Central memory CD8-positive, alpha-beta T cell (primary cell): ENCODE results near the gene MLIP.
"Not testable (repeated sequence)": the region's sequence is repeated elsewhere in the genome, so short reads cannot be mapped to it uniquely, and the experiment has no call there.

Experiments used
- ATAC-seq: fragments of 150-1000 bp; cut with Tn5 transposase; replicated peaks from 2 replicates; pipeline ENCODE4 v1.10.0; 2022; ENCODE audit warnings: mild to moderate bottlenecking, moderate FRiP score, moderate number of reproducible peaks; ENCODE audit not compliant: poor library complexity, severe bottlenecking; ENCODE audit errors: extremely low read depth
- DNase-seq, 2 donors: peaks; one replicate each; pipeline ENCODE4 v3.0.0; 2021; ENCODE audit warnings: low spot score in 2 of 2
- H3K27ac Mint-ChIP-seq: one replicate; pipeline ENCODE4 v1.8.0; 2022; ENCODE audit warnings: low read depth, mild to moderate bottlenecking, moderate library complexity, mixed read lengths
- H3K27me3 Mint-ChIP-seq: one replicate; pipeline ENCODE4 v1.8.0; 2022; ENCODE audit warnings: mixed read lengths
- H3K36me3 Mint-ChIP-seq: one replicate; pipeline ENCODE4 v1.8.0; 2022; ENCODE audit warnings: mild to moderate bottlenecking, moderate library complexity, mixed read lengths; ENCODE audit not compliant: insufficient read depth
- H3K4me1 Mint-ChIP-seq: one replicate; pipeline ENCODE4 v1.8.0; 2022; ENCODE audit warnings: mixed read lengths
- H3K4me3 Mint-ChIP-seq: one replicate; pipeline ENCODE4 v1.8.0; 2022; ENCODE audit warnings: mild to moderate bottlenecking, moderate library complexity, mixed read lengths
- H3K9me3 Mint-ChIP-seq: one replicate; pipeline ENCODE4 v1.8.0; 2022; ENCODE audit warnings: mixed read lengths

MLIP gene, protein sequence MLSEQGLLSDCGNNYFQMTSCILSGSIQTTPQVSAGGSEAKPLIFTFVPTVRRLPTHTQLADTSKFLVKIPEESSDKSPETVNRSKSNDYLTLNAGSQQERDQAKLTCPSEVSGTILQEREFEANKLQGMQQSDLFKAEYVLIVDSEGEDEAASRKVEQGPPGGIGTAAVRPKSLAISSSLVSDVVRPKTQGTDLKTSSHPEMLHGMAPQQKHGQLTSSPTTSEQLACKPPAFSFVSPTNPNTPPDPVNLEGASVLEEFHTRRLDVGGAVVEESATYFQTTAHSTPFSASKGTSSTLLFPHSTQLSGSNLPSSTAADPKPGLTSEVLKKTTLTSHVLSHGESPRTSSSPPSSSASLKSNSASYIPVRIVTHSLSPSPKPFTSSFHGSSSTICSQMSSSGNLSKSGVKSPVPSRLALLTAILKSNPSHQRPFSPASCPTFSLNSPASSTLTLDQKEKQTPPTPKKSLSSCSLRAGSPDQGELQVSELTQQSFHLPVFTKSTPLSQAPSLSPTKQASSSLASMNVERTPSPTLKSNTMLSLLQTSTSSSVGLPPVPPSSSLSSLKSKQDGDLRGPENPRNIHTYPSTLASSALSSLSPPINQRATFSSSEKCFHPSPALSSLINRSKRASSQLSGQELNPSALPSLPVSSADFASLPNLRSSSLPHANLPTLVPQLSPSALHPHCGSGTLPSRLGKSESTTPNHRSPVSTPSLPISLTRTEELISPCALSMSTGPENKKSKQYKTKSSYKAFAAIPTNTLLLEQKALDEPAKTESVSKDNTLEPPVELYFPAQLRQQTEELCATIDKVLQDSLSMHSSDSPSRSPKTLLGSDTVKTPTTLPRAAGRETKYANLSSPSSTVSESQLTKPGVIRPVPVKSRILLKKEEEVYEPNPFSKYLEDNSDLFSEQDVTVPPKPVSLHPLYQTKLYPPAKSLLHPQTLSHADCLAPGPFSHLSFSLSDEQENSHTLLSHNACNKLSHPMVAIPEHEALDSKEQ

DNA sequence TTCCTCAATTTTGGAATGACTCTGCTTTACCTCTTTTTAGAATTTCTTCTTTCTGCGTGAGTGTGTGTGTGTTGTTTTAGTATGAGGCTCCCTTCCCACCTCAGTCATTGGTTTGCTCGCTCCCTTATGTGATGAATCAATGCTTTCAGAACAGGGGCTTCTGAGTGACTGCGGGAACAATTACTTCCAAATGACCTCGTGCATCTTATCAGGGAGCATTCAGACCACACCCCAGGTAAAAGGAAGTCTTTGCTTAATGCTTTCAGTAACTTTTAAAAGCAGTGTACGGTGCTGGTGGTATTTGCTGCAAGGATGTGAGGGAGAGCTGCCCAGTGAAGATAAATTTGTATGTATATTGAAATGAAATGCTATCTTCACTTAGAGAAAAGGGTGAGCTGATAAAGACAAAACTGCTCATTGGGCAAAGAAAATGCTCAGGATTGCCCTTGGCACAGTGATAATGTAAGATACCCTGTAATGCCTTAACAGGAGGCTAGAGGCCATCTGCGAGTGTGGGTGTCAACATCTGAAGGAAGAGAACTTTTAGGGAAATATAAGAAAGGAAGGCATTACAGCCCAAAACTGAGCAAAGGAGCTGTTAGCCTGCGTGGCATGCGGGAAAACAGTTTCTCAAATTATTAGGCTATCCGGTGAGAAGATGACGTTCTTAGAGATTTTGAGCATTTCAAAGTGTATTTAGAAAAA, at the start of gene MLIP:
TSS of gene MLIP (plus strand) at position 103 of the 705 bp plus-strand sequence. CDS start at position 140, 37 bp downstream.
- Mint-ChIP-seq H3K9me3 (peaks cover 25% of the 10 kb centered on the region), H3K27ac (no peak within 1 kb of the TSS), H3K4me1 (no peaks in the 10 kb centered on the region), H3K27me3 (no peaks in the 10 kb centered on the region), H3K4me3 (no peak within 1 kb of the TSS), H3K36me3 (no peaks in the 10 kb centered on the region)
- DNase-seq: no peak
- no peak for ATAC-seq

DNA sequence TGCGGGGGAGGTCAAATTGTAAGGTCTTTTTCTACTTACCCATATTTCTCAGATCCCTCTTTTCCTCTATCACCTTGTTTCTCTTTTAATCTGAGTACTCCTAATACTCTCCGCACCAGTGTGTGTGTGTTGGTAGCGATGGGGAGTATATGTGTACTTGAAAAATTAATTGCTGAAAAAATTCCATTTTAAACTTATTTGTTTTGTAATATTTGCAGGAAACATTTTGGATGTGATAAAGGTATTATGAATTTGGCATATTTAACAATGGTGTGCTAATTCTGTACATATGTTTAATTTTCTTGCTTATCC, 48.1 kb upstream of the MLIP start:
- no peaks in the 10 kb centered on the region for H3K9me3 Mint-ChIP-seq
- H3K4me1 Mint-ChIP-seq: no peaks in the 10 kb centered on the region
- DNase-seq: no peak
- H3K36me3 Mint-ChIP-seq: no peaks in the 10 kb centered on the region
- H3K27ac Mint-ChIP-seq: no peak overlapping the region
- H3K27me3 Mint-ChIP-seq: no peaks in the 10 kb centered on the region
- ATAC-seq: no peak
- no peak overlapping the region for H3K4me3 Mint-ChIP-seq

DNA sequence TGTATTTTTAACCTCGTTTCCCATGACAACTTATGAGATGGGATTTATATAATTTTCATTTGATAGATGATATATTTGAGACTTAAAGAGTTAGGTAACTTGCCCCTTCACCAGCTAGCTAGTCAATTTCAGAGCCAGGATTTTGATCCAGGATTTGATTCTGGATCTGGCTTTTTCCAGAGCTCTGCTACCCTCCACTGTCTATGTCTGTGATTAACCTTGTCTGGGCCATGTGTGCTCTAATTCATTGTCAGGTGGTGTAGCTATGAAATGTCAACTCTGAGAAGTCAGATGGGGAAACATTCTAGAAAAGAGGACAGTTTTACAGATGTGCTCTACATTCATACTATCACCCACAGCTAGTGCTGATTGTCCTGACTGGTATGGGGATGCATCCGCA, 42.5 kb upstream of the MLIP start:
- DNase-seq (no peak), ATAC-seq (no peak)
- Mint-ChIP-seq H3K4me3 (no peak overlapping the region), H3K36me3 (no peaks in the 10 kb centered on the region), H3K27ac (no peak overlapping the region), H3K4me1 (no peaks in the 10 kb centered on the region), H3K27me3 (no peaks in the 10 kb centered on the region), H3K9me3 (no peaks in the 10 kb centered on the region)

DNA sequence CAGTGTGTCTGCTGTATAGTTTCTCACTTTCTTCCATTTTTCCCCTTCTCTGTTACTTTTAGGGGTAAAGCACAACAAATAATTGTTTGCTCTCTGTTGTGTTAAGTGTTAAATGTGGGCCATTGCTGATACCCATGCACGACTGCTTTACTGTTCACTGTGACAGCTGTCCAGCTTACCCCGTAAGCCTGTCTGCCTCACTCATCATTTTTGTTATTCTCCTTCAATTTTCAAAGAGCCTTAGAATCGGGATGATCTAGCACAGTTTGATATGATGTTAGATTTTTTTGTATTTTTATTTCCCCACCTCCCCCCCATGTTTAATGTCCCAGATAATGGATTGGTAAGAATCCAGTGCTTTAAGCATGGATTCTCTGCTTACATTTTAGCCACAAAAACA, 41.2 kb upstream of the MLIP start:
- no peaks in the 10 kb centered on the region for H3K36me3 Mint-ChIP-seq
- H3K4me1 Mint-ChIP-seq: no peaks in the 10 kb centered on the region
- H3K27ac Mint-ChIP-seq: no peak overlapping the region
- H3K4me3 Mint-ChIP-seq: no peak overlapping the region
- DNase-seq (no peak), ATAC-seq (no peak)
- H3K9me3 Mint-ChIP-seq: no peaks in the 10 kb centered on the region
- H3K27me3 Mint-ChIP-seq: no peaks in the 10 kb centered on the region

DNA sequence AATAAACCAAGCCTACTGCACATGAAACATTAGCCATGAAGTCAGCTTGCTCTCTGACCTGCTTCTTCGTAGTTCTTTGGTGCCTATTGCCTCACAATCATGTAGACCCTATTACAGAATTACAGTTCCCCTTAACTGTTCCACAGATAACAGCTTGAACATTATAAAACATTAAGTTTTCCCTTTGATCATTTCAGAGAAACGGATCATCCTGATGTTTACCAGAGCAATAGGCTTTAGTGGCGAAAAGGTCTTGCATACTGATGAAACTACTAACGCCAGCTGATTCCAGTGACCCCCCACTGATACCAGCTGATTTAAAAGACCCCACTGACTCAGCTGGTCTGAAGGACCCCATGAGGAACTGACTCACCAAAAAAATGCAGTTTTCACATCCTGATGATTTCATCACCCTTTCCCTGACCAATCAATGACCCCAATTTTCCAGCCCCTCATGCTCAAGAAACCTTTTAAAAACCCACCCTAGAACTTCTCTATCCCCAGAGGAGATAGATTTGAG, 39.4 kb upstream of the MLIP start:
- H3K27ac Mint-ChIP-seq: no peak overlapping the region
- H3K36me3 Mint-ChIP-seq: no peaks in the 10 kb centered on the region
- H3K4me1 Mint-ChIP-seq: no peaks in the 10 kb centered on the region
- ATAC-seq (no peak), DNase-seq (no peak)
- H3K27me3 Mint-ChIP-seq: no peaks in the 10 kb centered on the region
- H3K9me3 Mint-ChIP-seq: no peaks in the 10 kb centered on the region
- H3K4me3 Mint-ChIP-seq: no peak overlapping the region

DNA sequence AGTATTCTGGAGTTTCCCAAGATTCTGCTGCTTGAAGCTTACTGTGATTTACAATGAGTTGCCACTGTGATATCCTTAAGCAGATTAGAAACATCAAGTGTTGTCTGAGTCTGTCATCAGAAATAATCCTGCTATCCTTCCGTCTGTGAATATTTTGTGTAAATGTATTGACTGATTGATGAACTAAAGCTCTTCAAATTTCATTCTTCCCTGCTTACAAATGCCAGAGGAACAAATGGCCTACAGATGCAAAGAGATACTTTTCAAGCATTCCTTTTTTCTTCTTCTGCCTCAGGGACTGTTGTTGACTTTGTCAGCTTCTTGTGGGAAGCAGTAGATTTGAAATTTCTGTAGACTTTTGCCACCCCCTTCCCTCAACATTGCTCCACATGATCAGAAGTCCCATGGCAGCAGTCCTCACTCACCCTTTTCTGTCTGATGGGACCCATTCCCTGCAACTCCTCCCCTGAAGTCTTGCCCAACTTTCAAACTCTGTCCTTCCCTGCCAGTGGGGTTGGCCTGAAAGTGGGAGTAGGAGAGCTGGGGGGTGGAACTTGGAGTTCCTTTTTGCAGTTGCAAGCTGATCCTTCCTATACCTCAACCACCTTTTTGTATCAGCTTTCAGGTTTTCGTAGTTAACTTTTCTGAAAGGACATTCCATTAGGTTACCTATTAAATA, 38.5 kb upstream of the MLIP start:
- Mint-ChIP-seq H3K36me3 (no peaks in the 10 kb centered on the region), H3K9me3 (no peaks in the 10 kb centered on the region), H3K27ac (no peak overlapping the region), H3K27me3 (no peaks in the 10 kb centered on the region), H3K4me3 (no peak overlapping the region), H3K4me1 (no peaks in the 10 kb centered on the region)
- no peak for DNase-seq
- ATAC-seq: no peak

DNA sequence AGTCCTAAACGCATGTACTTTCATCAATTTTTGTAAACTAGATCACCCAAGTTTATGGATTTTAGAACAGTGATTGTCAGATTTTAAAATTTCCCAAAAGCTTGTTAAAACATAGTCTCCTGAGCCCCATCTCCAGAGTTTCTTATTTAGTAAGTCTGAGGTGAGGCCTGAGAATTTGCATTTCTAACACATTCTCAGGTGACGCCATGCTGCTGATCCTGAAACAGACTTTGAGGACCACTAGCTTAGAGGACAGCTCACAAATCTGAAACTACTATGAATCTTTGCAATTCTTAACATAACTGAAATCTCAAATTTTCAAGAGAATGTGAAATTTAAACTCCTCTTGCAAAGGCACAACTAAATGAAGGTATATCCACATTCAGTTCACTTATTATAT, 37.8 kb upstream of the MLIP start:
- Mint-ChIP-seq H3K27me3 (no peaks in the 10 kb centered on the region), H3K9me3 (no peaks in the 10 kb centered on the region), H3K4me1 (no peaks in the 10 kb centered on the region), H3K36me3 (no peaks in the 10 kb centered on the region), H3K4me3 (no peak overlapping the region), H3K27ac (no peak overlapping the region)
- DNase-seq (no peak), ATAC-seq (no peak)

DNA sequence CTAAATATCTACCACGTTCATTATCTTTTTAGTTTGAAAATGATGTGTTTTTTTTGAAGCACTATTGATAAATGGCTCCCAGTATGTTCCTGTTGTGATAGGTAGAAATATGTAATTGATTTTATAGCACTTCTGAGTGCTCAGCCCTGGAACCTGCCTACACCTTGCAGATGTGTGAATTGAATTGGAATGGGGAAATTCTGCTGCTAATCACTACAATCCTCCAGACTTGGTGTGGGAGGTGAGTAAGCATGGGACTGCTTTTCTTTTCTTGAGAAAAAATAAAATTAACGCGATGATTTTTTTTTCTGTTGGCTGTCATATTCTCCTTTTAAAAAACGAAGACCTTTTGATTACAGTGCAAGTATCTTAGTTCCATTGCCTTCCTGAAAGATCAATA, 37.1 kb upstream of the MLIP start:
- no peaks in the 10 kb centered on the region for H3K27me3 Mint-ChIP-seq
- H3K9me3 Mint-ChIP-seq: no peaks in the 10 kb centered on the region
- DNase-seq: no peak
- H3K36me3 Mint-ChIP-seq: no peaks in the 10 kb centered on the region
- no peak overlapping the region for H3K4me3 Mint-ChIP-seq
- no peak overlapping the region for H3K27ac Mint-ChIP-seq
- ATAC-seq: no peak
- H3K4me1 Mint-ChIP-seq: no peaks in the 10 kb centered on the region

DNA sequence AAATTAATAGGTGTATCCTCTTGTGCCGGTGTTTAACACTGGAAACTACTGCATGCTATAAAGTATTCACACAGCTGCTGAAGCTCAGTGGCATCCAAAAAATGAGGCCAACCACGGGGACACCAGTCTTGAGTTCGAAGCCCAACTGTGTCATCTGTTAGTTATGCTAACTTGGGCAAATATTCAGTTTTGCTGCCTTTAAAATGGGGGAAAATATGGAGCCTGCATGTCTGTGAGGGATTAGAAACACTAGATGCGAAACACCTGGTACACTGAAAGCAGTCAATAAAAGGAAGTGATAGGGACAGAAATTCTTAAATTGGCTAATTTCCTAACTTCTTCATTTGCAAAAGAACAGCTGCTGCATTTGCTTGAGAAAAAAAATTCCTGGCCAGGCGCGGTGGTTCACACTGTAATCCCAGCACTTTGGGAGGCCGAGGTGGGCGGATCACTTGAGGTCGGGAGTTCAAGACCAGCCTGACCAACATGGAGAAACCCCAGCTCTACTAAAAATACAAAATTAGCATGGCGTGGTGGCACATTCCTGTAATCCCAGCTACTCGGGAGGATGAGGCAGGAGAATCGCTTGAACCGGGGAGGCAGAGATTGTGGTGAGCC, 36.6 kb upstream of the MLIP start:
- Mint-ChIP-seq H3K4me3 (no peak overlapping the region), H3K4me1 (no peaks in the 10 kb centered on the region), H3K27me3 (no peaks in the 10 kb centered on the region), H3K27ac (no peak overlapping the region), H3K9me3 (peaks cover 2% of the 10 kb centered on the region), H3K36me3 (no peaks in the 10 kb centered on the region)
- no peak for ATAC-seq
- DNase-seq: no peak

DNA sequence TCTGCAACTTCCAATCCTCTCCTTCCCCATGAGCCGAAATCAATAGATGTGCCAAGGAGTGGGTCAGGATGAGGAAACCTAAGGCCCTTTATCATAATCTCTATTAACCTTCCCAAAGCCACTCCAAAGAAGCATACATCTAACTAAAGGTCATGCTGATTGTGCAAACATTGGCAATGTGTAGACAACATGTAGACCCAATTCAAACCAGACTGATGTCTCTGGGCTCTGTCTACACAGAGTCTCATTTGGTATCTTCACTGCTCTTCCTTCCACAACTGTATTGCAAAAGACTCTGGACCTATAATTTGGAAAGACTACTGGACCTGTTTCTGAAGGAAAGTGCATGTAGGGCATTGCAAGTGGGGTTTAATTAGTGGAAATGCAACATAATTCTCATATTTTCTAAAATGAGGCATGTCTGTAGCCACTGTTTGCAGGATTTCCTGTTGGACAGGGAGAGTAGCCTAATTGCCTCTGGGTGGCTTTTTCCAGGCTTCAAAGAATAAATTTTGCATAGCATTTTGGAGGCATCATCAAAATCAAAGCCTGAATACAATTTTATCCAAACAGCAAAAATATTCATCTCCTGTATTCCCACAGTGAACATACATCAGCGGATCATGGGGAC, 35.0 kb upstream of the MLIP start:
- no peak for DNase-seq
- no peak for ATAC-seq
- Mint-ChIP-seq H3K27ac (no peak overlapping the region), H3K27me3 (no peaks in the 10 kb centered on the region), H3K4me3 (no peak overlapping the region), H3K36me3 (no peaks in the 10 kb centered on the region), H3K9me3 (peaks cover 10% of the 10 kb centered on the region), H3K4me1 (no peaks in the 10 kb centered on the region)

DNA sequence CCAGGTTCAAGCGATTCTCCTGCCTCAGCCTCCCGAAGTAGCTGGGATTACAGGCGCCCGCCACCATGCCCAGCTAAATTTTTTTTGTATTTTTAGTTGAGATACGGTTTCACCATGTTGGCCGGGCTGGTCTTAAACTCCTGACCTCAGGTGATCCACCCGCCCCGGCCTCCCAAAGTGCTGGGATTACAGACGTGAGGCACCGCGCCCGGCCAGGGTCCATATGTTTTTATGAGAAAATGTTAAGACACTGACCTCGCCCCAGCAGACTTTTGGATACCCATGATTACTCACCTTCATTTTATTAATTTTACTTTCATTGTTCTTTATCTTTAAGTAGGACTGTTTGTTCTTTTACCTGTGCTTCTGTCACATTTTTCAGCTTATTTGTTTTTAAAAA, 29.7 kb upstream of the MLIP start:
- H3K27me3 Mint-ChIP-seq, H3K4me3 Mint-ChIP-seq, DNase-seq, H3K4me1 Mint-ChIP-seq, H3K27ac Mint-ChIP-seq, H3K36me3 Mint-ChIP-seq, ATAC-seq: not testable (repeated sequence)
- peaks cover 13% of the 10 kb centered on the region for H3K9me3 Mint-ChIP-seq
